ENCODE results near the gene MEGF6.

Gene MEGF6

GRCh38 chr1:3618531-3618880 is 7.2 kb upstream of the MEGF6 start:
- Histone ChIP-seq H3K4ac (ENCODE audit: low read depth in 1 of 2, low read length in 2 of 2) (no peak overlapping the region), H2BK120ac (ENCODE audit: low read depth, low read length) (no peak overlapping the region), H3K4me1 (ENCODE audit: control insufficient read depth, insufficient read depth, low read depth, low read length) (peaks cover 19% of the 10 kb centered on the region), H4K8ac (ENCODE audit: low read length) (no peak overlapping the region), H2BK5ac (ENCODE audit: low read depth, low read length, poor library complexity, severe bottlenecking) (no peak overlapping the region), H3K4me3 (ENCODE audit: insufficient read depth in 1 of 2, low read depth in 1 of 2, low read length in 2 of 2) (no peak overlapping the region), H3K36me3 (ENCODE audit: control insufficient read depth in 1 of 2, insufficient read depth in 2 of 2, low read depth in 1 of 2, low read length in 2 of 2) (peaks cover 2 to 5% of the 10 kb centered on the region in 2 experiments), H2AK5ac (ENCODE audit: low read length, severe bottlenecking) (no peak overlapping the region), H3K27me3 (ENCODE audit: control insufficient read depth in 1 of 2, insufficient read depth in 1 of 2, low read length in 2 of 2) (peaks cover 38 to 48% of the 10 kb centered on the region in 2 experiments), H3K18ac (ENCODE audit: low read depth in 1 of 2, low read length in 2 of 2) (no peak overlapping the region), H3K14ac (ENCODE audit: low read length in 2 of 2) (no peak overlapping the region), H3K79me1 (replicated peaks; ENCODE audit: low read length, poor library complexity, severe bottlenecking) (peaks cover 7% of the 10 kb centered on the region), H3K9ac (ENCODE audit: low read length) (peak overlapping the region; percentile 18), H2BK15ac (ENCODE audit: low read depth, poor library complexity, severe bottlenecking) (no peak overlapping the region), H3K9me3 (ENCODE audit: control insufficient read depth, low read length) (no peaks in the 10 kb centered on the region), H2AFZ (ENCODE audit: low read depth, low read length) (no peak overlapping the region), H3K4me2 (ENCODE audit: low read length, poor library complexity, severe bottlenecking) (no peak overlapping the region), H4K91ac (ENCODE audit: low read length) (no peak overlapping the region), H3K27ac (ENCODE audit: low read length, poor library complexity, severe bottlenecking) (no peak overlapping the region), H2BK12ac (ENCODE audit: low read length in 2 of 2) (peak overlapping the region in 1 of 2 experiments; percentile 19), H3K23ac (ENCODE audit: low read length in 2 of 2) (no peak overlapping the region)
- 90% methylated on average over 9 of the region's 9 CpGs for WGBS
- DNase-seq: no peak

GRCh38 chr1:3617806-3618345 is 6.6 kb upstream of the MEGF6 start:
- Histone ChIP-seq H3K4me3 (ENCODE audit: insufficient read depth in 1 of 2, low read depth in 1 of 2, low read length in 2 of 2) (no peak overlapping the region), H3K18ac (ENCODE audit: low read depth in 1 of 2, low read length in 2 of 2) (no peak overlapping the region), H4K91ac (ENCODE audit: low read length) (no peak overlapping the region), H3K23ac (ENCODE audit: low read length in 2 of 2) (no peak overlapping the region), H3K14ac (ENCODE audit: low read length in 2 of 2) (no peak overlapping the region), H3K9me3 (ENCODE audit: control insufficient read depth, low read length) (no peaks in the 10 kb centered on the region), H2BK15ac (ENCODE audit: low read depth, poor library complexity, severe bottlenecking) (no peak overlapping the region), H3K4ac (ENCODE audit: low read depth in 1 of 2, low read length in 2 of 2) (no peak overlapping the region), H3K9ac (ENCODE audit: low read length) (no peak overlapping the region), H2BK5ac (ENCODE audit: low read depth, low read length, poor library complexity, severe bottlenecking) (no peak overlapping the region), H3K36me3 (ENCODE audit: control insufficient read depth in 1 of 2, insufficient read depth in 2 of 2, low read depth in 1 of 2, low read length in 2 of 2) (peaks cover 2 to 5% of the 10 kb centered on the region in 2 experiments), H2AFZ (ENCODE audit: low read depth, low read length) (no peak overlapping the region), H3K4me2 (ENCODE audit: low read length, poor library complexity, severe bottlenecking) (no peak overlapping the region), H2BK120ac (ENCODE audit: low read depth, low read length) (no peak overlapping the region), H2BK12ac (ENCODE audit: low read length in 2 of 2) (no peak overlapping the region), H3K79me1 (replicated peaks; ENCODE audit: low read length, poor library complexity, severe bottlenecking) (peaks cover 2% of the 10 kb centered on the region), H3K4me1 (ENCODE audit: control insufficient read depth, insufficient read depth, low read depth, low read length) (peaks cover 19% of the 10 kb centered on the region), H3K27me3 (ENCODE audit: control insufficient read depth in 1 of 2, insufficient read depth in 1 of 2, low read length in 2 of 2) (peaks cover 44 to 50% of the 10 kb centered on the region in 2 experiments), H4K8ac (ENCODE audit: low read length) (no peak overlapping the region), H3K27ac (ENCODE audit: low read length, poor library complexity, severe bottlenecking) (no peak overlapping the region), H2AK5ac (ENCODE audit: low read length, severe bottlenecking) (no peak overlapping the region)
- WGBS: 83% methylated on average over 17 of the region's 18 CpGs
- no peak for DNase-seq

GRCh38 chr1:3616861-3617260 is 5.6 kb upstream of the MEGF6 start:
- no peak overlapping the region for H4K91ac ChIP-seq (ENCODE audit: low read length)
- H3K27ac ChIP-seq (ENCODE audit: low read length, poor library complexity, severe bottlenecking): no peak overlapping the region
- no peaks in the 10 kb centered on the region for H3K79me1 ChIP-seq (replicated peaks; ENCODE audit: low read length, poor library complexity, severe bottlenecking)
- no peak overlapping the region for H2BK12ac ChIP-seq (ENCODE audit: low read length in 2 of 2)
- H3K36me3 ChIP-seq (ENCODE audit: control insufficient read depth in 1 of 2, insufficient read depth in 2 of 2, low read depth in 1 of 2, low read length in 2 of 2): no peaks in the 10 kb centered on the region
- no peak overlapping the region for H3K4me3 ChIP-seq (ENCODE audit: insufficient read depth in 1 of 2, low read depth in 1 of 2, low read length in 2 of 2)
- no peak overlapping the region for H2AK5ac ChIP-seq (ENCODE audit: low read length, severe bottlenecking)
- H3K23ac ChIP-seq (ENCODE audit: low read length in 2 of 2): no peak overlapping the region
- no peak overlapping the region for H3K4me2 ChIP-seq (ENCODE audit: low read length, poor library complexity, severe bottlenecking)
- H3K14ac ChIP-seq (ENCODE audit: low read length in 2 of 2): no peak overlapping the region
- no peak overlapping the region for H3K4ac ChIP-seq (ENCODE audit: low read depth in 1 of 2, low read length in 2 of 2)
- WGBS: 83% methylated on average over 5 of the region's 9 CpGs
- H3K9me3 ChIP-seq (ENCODE audit: control insufficient read depth, low read length): no peaks in the 10 kb centered on the region
- H2BK15ac ChIP-seq (ENCODE audit: low read depth, poor library complexity, severe bottlenecking): no peak overlapping the region
- H2BK120ac ChIP-seq (ENCODE audit: low read depth, low read length): no peak overlapping the region
- H3K4me1 ChIP-seq (ENCODE audit: control insufficient read depth, insufficient read depth, low read depth, low read length): peaks cover 20% of the 10 kb centered on the region
- H3K18ac ChIP-seq (ENCODE audit: low read depth in 1 of 2, low read length in 2 of 2): no peak overlapping the region
- no peak overlapping the region for H3K9ac ChIP-seq (ENCODE audit: low read length)
- H2BK5ac ChIP-seq (ENCODE audit: low read depth, low read length, poor library complexity, severe bottlenecking): no peak overlapping the region
- DNase-seq: no peak
- H3K27me3 ChIP-seq (ENCODE audit: control insufficient read depth in 1 of 2, insufficient read depth in 1 of 2, low read length in 2 of 2): peaks cover 54 to 60% of the 10 kb centered on the region in 2 experiments
- H4K8ac ChIP-seq (ENCODE audit: low read length): no peak overlapping the region
- no peak overlapping the region for H2AFZ ChIP-seq (ENCODE audit: low read depth, low read length)

DNA sequence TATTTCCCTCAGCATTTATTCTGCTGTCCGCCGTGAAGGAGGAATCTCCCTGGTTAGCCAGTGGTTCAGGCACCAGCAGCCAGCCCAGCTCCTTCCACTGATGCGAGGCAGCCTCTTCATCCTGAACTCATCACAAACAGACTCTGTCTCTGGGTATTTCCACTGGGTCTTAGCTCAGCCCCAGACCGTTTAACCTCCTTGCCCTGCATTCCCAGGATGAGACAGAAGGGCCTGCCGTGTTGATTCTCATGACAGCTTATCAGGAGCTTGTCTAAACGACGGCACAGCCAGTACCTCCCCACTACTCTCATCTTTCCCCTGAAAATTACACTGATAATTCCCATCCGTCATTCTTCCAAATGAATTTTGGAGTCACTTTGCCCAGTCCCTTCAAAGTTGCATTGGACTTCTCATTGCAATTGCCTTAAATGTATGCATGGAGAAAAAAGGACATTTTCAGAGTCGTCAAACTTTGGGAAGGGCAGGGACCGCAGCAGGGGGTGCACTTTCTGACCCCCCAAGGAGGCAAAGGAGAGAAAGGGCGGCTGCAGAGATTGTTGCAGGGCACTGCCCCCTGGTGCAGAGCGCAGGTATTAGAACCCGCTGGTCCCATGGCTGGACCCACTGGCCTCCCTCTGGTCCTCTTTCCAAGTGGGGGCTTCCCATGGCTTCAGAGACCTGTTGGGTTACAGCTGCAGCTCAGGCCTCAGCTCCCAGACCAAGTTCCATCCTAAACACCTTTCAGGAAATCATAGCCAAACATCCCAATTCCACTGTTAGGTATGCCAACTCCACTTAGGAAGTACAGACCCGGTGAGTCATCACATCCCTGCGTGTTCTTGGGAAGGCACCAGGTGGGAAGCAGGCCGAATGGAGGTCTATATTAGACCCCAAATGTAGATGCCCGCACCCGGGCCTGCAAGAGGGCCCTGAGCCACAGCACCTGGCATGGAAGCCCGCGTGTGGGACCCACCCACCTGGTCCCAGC is 3.7 kb upstream of the MEGF6 start:
- peaks cover 65 to 69% of the 10 kb centered on the region in 2 experiments for H3K27me3 ChIP-seq (ENCODE audit: control insufficient read depth in 1 of 2, insufficient read depth in 1 of 2, low read length in 2 of 2)
- H3K9me3 ChIP-seq (ENCODE audit: control insufficient read depth, low read length): no peaks in the 10 kb centered on the region
- H3K36me3 ChIP-seq (ENCODE audit: control insufficient read depth in 1 of 2, insufficient read depth in 2 of 2, low read depth in 1 of 2, low read length in 2 of 2): no peaks in the 10 kb centered on the region
- H2BK12ac ChIP-seq (ENCODE audit: low read length in 2 of 2): no peak overlapping the region
- H3K27ac ChIP-seq (ENCODE audit: low read length, poor library complexity, severe bottlenecking): no peak overlapping the region
- H2BK15ac ChIP-seq (ENCODE audit: low read depth, poor library complexity, severe bottlenecking): no peak overlapping the region
- H3K4me3 ChIP-seq (ENCODE audit: insufficient read depth in 1 of 2, low read depth in 1 of 2, low read length in 2 of 2): no peak overlapping the region
- peak; percentile 14 for DNase-seq
- no peak overlapping the region for H2BK120ac ChIP-seq (ENCODE audit: low read depth, low read length)
- no peaks in the 10 kb centered on the region for H3K79me1 ChIP-seq (replicated peaks; ENCODE audit: low read length, poor library complexity, severe bottlenecking)
- no peak overlapping the region for H3K4me2 ChIP-seq (ENCODE audit: low read length, poor library complexity, severe bottlenecking)
- no peak overlapping the region for H3K18ac ChIP-seq (ENCODE audit: low read depth in 1 of 2, low read length in 2 of 2)
- no peak overlapping the region for H4K8ac ChIP-seq (ENCODE audit: low read length)
- H4K91ac ChIP-seq (ENCODE audit: low read length): no peak overlapping the region
- no peak overlapping the region for H2AFZ ChIP-seq (ENCODE audit: low read depth, low read length)
- H2AK5ac ChIP-seq (ENCODE audit: low read length, severe bottlenecking): no peak overlapping the region
- H3K9ac ChIP-seq (ENCODE audit: low read length): no peak overlapping the region
- H3K14ac ChIP-seq (ENCODE audit: low read length in 2 of 2): no peak overlapping the region
- 54% methylated on average over 20 of the region's 20 CpGs for WGBS
- no peak overlapping the region for H3K23ac ChIP-seq (ENCODE audit: low read length in 2 of 2)
- H3K4ac ChIP-seq (ENCODE audit: low read depth in 1 of 2, low read length in 2 of 2): no peak overlapping the region
- no peak overlapping the region for H2BK5ac ChIP-seq (ENCODE audit: low read depth, low read length, poor library complexity, severe bottlenecking)
- peaks cover 30% of the 10 kb centered on the region for H3K4me1 ChIP-seq (ENCODE audit: control insufficient read depth, insufficient read depth, low read depth, low read length)
